Prostate gland (tissue), 2 donors: Measurements from ENCODE around the gene E2F4. TPM values are rescaled to one million over a fixed set of nuclear protein-coding genes. Genes with fewer than 3 reads are reported as not detected.

Experiments
- DNase-seq: peaks from one replicate; pipeline ENCODE4 v3.0.0-alpha.2; 2019; ENCODE audit warnings: low spot score
- H3K27ac ChIP-seq, 2 donors: fragments of 200-600 bp; sonication (generic); 2 replicates each; pipeline ENCODE4 v1.5.1; 2017 to 2019
- H3K27me3 ChIP-seq: fragments of 200-600 bp; sonication (generic); replicated peaks from 2 replicates; pipeline ENCODE4 v1.5.1; 2019; ENCODE audit not compliant: insufficient read depth
- H3K36me3 ChIP-seq, 2 donors: fragments of 200-600 bp; sonication (generic); 1 replicate in 1 of 2; 2 replicates in 1 of 2; pipeline versions ENCODE4 v1.5.1 to v1.8.1; 2017 to 2019
- H3K4me1 ChIP-seq: fragments of 200-600 bp; sonication (generic); replicated peaks from 2 replicates; pipeline ENCODE4 v1.5.1; 2019
- H3K4me3 ChIP-seq, 2 donors: fragments of 200-600 bp; sonication (generic); 2 replicates each; pipeline ENCODE4 v1.5.1; 2017 to 2019
- H3K9me3 ChIP-seq: fragments of 200-600 bp; sonication (generic); 2 replicates; pipeline ENCODE4 v1.5.1; 2017
- POLR2A ChIP-seq: fragments of 450-650 bp; IDR thresholded peaks from one replicate; pipeline ENCODE4 v1.6.1; 2016; ENCODE audit warnings: antibody characterized with exemption, mild to moderate bottlenecking
- POLR2AphosphoS5 ChIP-seq: sonication (generic); formaldehyde crosslinking; IDR thresholded peaks from one replicate; pipeline ENCODE4 v1.6.1; 2017; ENCODE audit warnings: antibody characterized with exemption
- whole genome bisulfite sequencing: methylation state at CpG from one replicate; pipeline ENCODE4 v1.1.5; 2018; 5-methylcytosine and 5-hydroxymethylcytosine counted together
- intact Hi-C: fragments of 100-400 bp; cut with DNase I; formaldehyde crosslinking; loops from one replicate; pipeline ENCODE4 v1.14.2; 2022
- total RNA-seq, 2 donors: library from RNA; depleted of rRNA; stranded (reverse); fragments of >200 nt; gene quantifications; one replicate each; pipeline ENCODE4 v1.1.0, GENCODE V29; 2016
- TF ChIP-seq, protein P1 (sequence below), 4 experiments: fragments of 200-600 bp in 2 of 4; fragments of 450-650 bp in 2 of 4; sonication (generic) in 2 of 4; IDR thresholded peaks; 1 replicate in 3 of 4; 2 replicates in 1 of 4; pipeline ENCODE4 v1.5.1; 2016 to 2019; ENCODE audit warnings: antibody characterized with exemption in 4 of 4, mild to moderate bottlenecking in 2 of 4, moderate library complexity in 2 of 4

Gene E2F4
- total RNA-seq, 2 donors from 2014 or later = 91.6 to 105 TPM

DNA sequence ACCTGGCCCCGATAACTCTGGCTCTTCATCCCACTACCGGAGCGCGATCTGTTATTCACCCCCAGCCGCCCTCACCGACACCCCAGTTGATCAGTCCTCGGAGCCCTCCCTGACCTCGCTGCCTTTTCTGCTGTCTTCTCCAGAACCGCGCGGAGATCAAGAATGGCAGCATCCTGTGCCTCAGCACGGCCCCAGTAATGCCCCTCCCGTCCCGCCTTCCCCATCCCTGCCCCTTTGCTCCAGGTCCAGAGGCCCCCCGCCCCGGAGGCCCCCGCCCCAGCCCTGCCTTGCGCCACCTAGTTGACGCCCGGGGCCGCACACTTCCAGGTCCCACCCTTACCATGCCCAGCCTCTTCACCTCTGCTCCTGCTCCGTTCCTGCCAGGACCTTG lies 7.8 kb downstream of the E2F4 start:
- Histone ChIP-seq H3K4me1 (peaks cover 6% of the 10 kb centered on the region), H3K9me3 (no peaks in the 10 kb centered on the region), H3K27ac (peak overlapping the region in 1 of 2 donors; percentile 63), H3K4me3 (peak overlapping the region; percentile 27 to 53), H3K36me3 (peaks cover 11 to 26% of the 10 kb centered on the region in 2 donors), H3K27me3 (no peaks in the 10 kb centered on the region)
- TF ChIP-seq, protein P1, sequence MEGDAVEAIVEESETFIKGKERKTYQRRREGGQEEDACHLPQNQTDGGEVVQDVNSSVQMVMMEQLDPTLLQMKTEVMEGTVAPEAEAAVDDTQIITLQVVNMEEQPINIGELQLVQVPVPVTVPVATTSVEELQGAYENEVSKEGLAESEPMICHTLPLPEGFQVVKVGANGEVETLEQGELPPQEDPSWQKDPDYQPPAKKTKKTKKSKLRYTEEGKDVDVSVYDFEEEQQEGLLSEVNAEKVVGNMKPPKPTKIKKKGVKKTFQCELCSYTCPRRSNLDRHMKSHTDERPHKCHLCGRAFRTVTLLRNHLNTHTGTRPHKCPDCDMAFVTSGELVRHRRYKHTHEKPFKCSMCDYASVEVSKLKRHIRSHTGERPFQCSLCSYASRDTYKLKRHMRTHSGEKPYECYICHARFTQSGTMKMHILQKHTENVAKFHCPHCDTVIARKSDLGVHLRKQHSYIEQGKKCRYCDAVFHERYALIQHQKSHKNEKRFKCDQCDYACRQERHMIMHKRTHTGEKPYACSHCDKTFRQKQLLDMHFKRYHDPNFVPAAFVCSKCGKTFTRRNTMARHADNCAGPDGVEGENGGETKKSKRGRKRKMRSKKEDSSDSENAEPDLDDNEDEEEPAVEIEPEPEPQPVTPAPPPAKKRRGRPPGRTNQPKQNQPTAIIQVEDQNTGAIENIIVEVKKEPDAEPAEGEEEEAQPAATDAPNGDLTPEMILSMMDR (IDR thresholded peaks at IDR 0.05) = no peak
- no peak for TF ChIP-seq POLR2AphosphoS5
- TF ChIP-seq POLR2A = no peak
- 31% methylated on average over 21 of the region's 22 CpGs for WGBS
- intact Hi-C loops = no loop called here
- DNase-seq = no peak

DNA sequence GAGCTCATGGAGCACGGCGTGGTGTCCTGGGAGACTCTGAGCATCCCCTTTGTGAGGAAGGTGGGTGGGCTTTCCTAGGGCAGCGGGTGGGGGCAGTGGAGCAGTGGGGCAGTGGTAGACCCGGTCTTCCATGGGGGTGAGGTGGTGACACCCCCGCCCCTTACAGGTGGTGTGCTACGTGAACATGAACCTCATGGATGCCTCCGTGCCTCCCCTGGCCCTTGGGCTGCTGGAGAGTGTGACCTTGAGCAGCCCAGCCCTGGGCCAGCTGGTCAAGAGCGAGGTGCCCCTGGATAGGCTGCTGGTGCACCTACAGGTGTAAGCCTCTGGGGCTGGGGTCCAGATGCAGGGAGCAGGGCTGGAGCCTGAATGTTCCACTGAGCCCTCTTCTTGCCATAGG lies 8.5 kb downstream of the E2F4 start:
- intact Hi-C loops = no loop called here
- H3K27ac ChIP-seq = no peak overlapping the region
- no peaks in the 10 kb centered on the region for H3K9me3 ChIP-seq

DNA sequence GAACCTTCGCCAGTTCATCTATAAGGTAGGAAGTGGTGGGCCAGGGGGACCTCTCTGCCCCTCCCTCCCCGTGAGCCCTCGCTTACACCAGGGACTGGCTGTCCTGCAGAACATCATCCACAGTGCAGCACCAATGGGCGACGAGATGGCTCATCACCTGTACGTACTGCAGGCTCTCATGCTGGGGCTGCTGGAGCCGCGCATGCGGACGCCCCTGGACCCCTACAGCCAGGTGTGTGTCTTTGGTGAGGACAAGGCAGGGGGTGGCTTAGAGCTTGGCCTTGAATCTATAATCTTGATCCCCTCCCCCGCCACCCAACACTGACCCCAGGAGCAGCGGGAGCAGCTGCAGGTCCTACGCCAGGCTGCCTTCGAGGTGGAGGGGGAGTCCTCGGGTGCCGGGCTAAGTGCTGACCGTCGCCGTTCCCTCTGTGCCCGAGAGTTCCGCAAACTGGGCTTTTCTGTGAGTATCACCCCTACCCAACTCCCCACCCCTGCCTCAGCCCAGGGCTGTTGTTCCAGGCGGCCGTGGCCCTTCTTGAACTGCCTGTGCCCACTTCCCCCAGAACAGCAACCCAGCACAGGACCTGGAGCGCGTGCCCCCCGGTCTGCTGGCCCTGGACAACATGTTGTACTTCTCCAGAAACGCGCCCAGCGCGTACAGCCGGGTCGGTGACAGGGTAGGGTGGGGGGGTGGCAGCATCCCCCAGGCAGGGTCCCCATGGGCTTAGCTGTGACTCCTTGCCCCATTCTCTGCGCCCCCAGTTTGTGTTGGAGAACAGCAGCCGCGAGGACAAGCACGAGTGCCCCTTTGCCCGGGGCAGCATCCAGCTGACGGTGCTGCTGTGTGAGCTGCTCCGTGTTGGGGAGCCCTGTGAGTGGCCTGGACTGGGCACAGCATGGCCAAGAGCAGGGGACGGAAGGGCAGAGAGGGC lies 9.7 kb downstream of the E2F4 start:
- Histone ChIP-seq H3K4me3 (no peak overlapping the region), H3K4me1 (peaks cover 6% of the 10 kb centered on the region), H3K27me3 (no peaks in the 10 kb centered on the region), H3K9me3 (no peaks in the 10 kb centered on the region), H3K36me3 (peaks cover 0 to 15% of the 10 kb centered on the region in 2 donors), H3K27ac (no peak overlapping the region)
- WGBS = 94% methylated on average over 33 of the region's 40 CpGs
- intact Hi-C loops = no loop called here
- TF ChIP-seq, protein P1 (IDR thresholded peaks at IDR 0.05) = no peak
- no peak for TF ChIP-seq POLR2A
- no peak for TF ChIP-seq POLR2AphosphoS5
- no peak for DNase-seq

More for the DNA sequence above, 8.5 kb downstream of the E2F4 start:
- Histone ChIP-seq H3K27me3 (no peaks in the 10 kb centered on the region), H3K4me1 (peaks cover 6% of the 10 kb centered on the region), H3K36me3 (peaks cover 4 to 22% of the 10 kb centered on the region in 2 donors), H3K4me3 (no peak overlapping the region)
- WGBS = 96% methylated on average over 8 of the region's 8 CpGs
- no peak for TF ChIP-seq POLR2AphosphoS5
- TF ChIP-seq, protein P1 (IDR thresholded peaks at IDR 0.05) = no peak
- TF ChIP-seq POLR2A = no peak
- no peak for DNase-seq

DNA sequence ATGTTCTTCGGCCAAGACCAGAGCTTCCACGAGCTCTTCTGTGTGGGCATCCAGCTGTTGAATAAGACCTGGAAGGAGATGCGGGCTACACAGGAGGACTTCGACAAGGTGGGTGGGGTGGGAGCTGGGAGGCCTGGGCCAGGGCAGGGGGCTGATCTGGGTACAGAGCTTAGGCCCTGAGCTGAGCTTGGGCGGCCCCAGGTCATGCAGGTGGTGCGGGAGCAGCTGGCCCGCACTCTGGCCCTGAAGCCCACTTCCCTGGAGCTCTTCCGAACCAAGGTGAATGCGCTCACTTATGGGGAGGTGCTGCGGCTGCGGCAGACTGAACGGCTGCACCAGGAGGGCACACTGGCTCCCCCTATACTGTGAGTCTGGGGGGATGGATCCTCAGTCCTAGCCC lies 10.5 kb downstream of the E2F4 start:
- H3K4me1 ChIP-seq = peaks cover 6% of the 10 kb centered on the region
- WGBS = 88% methylated on average over 6 of the region's 12 CpGs
- H3K9me3 ChIP-seq = no peaks in the 10 kb centered on the region
- no peak overlapping the region for H3K27ac ChIP-seq
- TF ChIP-seq POLR2AphosphoS5 (no peak), POLR2A (no peak)
- H3K27me3 ChIP-seq = no peaks in the 10 kb centered on the region
- no peak overlapping the region for H3K4me3 ChIP-seq
- DNase-seq = no peak
- peaks cover 0 to 12% of the 10 kb centered on the region in 2 donors for H3K36me3 ChIP-seq
- intact Hi-C loops = no loop called here

DNA sequence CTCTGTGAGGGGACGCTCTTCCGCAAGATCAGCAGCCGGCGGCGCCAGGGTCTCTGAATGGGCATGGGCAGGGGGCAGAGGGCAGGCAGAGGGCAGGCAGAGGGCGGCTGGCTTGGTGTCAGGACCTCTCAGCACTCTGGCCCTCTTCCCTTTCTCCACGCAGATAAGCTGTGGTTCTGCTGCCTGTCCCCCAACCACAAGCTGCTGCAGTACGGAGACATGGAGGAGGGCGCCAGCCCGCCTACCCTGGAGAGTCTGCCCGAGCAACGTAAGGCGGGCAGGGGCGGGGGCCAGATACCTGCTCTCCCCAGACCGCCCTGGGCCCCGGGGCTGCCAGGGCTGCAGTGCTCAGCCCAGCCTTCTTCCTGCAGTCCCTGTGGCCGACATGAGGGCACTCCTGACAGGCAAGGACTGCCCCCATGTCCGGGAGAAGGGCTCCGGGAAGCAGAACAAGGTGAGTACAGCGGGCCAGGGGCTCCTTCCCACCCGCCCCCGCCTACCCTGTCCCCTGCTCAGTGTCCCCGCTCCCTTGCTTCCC lies 11.1 kb downstream of the E2F4 start:
- Histone ChIP-seq H3K27ac (no peak overlapping the region), H3K9me3 (no peaks in the 10 kb centered on the region), H3K27me3 (no peaks in the 10 kb centered on the region), H3K4me1 (peaks cover 6% of the 10 kb centered on the region), H3K4me3 (no peak overlapping the region), H3K36me3 (peaks cover 0 to 12% of the 10 kb centered on the region in 2 donors)
- WGBS = 88% methylated on average over 23 of the region's 23 CpGs
- no peak for DNase-seq
- TF ChIP-seq POLR2AphosphoS5 = no peak
- TF ChIP-seq, protein P1 (IDR thresholded peaks at IDR 0.05) = no peak
- TF ChIP-seq POLR2A = no peak
- intact Hi-C loops = no loop called here
